Suppressor macrophage treated with lipopolysaccharide for 1 hour (primary cell): ENCODE results near the gene RFNG.

Experiments used
- DNase-seq, 3 donors: peaks; one replicate each; pipeline ENCODE4 v3.0.0-alpha.2; 2020 to 2022

RFNG gene

DNA sequence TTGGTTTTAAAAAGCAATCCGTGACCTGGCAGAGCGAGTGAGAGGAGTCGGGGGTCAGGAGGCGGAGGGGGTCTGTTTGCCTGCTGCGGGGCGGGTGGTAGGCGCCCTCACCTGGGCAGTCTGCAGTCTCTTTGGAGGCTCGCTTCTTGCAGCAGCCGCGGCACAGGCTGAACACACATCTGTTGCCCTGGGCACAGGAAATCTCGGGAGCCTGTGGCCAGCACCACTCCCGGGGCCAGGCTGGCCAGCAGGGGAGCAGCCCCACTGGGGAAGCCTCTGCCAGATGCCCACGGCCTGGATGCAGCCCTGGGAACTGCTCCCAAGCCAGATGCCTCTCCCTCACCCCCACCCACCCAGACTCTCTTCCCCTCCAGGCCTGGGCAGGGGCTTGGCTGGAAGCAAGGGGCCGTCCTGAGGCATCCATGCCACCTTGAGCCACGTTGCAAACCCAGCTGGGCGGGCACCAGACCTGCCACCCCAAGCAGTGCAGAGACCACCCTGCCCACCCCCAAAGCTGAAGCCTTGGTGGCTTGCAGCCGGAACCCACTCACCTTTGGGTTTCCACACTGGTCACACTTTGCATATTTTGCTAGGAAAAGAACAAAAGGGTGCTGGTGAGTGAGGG is 6.7 kb upstream of the RFNG start:
- DNase-seq, result no peak

DNA sequence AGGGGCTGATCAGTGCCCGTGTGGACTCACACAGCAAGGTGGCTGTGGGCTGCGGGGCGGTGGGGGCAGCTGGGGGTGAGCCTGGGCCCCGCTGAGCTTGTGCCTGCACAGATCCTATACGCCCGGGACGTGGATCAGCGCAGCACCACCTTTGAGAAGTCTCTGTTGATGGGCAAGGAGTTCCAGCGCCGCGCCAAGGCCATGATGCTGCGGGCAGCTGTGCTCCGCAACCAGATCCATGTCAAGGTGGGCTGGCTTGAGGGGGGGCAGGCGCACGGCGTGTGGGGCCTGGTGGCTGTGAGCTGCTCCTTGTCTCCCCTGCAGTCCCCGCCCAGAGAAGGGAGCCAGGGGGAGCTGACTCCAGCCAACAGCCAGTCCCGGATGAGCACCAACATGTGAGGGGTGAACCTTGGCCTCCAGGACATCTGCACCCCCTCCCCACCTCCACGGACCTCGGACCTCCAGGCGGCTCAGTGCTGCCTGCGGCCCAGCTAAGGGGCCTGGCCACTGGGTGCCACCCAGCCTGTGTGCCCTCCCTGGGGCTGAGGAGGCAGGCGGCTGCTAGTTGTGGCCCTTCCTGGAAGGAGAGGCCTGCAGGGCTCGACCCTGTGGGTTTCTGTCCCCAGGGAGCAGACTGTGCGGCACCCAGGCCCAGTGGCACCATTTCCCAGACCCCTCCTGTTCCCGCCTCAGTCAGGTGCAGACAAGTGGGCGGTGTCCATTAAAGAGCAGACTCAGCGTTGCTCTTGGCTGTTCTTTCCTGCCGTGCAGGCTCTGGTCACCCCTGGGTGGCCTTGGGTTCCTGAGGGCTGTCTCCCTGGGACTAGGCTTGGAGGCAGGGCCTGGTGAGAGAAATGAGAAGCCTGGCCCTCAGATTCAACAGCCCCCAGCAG is 5.4 kb upstream of the RFNG start:
- no peak for DNase-seq

DNA sequence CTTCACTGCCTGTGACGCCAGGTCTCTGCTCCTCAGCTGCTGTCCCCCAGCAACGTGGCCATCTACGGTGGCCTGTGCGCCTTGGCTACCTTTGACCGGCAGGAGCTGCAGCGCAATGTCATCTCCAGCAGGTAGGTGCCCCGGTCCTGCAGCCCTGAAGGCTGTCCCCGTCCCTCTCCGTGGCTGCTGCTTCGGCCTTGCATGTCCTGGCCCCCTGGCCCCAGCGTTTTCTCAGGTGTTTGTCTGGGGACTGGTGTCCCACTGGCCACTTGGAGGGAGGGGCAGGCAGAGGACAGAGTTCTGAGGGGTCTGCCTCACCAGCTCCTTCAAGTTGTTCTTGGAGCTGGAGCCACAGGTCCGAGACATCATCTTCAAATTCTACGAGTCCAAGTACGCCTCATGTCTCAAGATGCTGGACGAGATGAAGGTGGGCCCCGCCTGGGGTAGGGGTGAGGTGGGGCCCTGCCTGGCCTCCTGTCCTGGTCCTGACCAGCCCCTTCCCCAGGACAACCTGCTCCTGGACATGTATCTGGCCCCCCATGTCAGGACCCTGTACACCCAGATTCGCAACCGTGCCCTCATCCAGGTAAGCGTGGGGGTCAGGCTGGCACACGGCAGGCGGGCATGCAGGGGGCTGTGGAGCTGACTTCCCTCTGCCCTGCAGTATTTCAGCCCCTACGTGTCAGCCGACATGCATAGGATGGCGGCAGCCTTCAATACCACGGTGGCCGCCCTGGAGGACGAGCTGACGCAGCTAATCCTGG is 4.5 kb upstream of the RFNG start:
- no peak for DNase-seq

DNA sequence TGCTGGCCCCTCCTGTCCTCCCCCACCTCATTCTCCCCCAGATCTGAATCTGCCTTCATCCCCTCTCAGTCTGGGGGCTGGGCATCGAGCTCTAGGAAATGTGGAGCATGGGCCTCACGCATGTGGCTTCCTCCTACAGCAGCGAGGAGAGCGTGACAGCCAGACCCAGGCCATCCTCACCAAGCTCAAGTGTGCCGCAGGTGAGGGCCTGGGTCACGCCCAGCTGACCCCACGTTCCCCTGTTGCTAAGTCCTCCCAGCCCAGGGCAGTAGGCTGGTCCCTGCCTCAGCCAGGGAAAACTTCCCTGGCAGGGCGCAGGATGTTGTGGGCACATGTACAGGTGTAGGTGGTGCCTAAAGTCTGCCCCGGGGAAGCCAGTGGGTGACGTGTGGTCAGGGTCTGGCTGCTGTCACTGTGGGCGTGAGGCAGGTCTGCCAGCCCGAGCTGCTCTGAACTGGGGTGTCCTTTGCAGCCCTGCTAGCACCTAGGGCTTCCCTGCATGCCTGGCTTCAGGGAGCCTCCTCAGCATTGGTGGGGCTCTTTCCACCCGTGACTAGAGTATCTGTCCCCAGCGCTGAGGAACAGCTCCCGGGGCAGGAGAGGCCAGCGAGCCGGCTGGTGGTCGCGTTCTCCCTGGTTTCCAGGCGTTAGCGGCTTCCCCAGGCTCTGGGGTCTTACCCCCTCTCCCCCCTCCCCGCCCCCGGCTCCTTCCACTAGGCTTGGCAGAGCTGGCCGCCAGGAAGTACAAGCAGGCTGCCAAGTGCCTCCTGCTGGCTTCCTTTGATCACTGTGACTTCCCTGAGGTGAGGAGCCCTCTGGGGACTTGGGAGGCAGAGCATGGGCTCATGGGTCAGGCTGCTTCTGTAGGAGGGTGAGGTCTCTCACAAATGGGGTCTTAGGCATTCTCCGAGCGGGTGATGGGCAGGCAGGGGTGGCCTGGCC is 3.7 kb upstream of the RFNG start:
- no peak for DNase-seq

DNA sequence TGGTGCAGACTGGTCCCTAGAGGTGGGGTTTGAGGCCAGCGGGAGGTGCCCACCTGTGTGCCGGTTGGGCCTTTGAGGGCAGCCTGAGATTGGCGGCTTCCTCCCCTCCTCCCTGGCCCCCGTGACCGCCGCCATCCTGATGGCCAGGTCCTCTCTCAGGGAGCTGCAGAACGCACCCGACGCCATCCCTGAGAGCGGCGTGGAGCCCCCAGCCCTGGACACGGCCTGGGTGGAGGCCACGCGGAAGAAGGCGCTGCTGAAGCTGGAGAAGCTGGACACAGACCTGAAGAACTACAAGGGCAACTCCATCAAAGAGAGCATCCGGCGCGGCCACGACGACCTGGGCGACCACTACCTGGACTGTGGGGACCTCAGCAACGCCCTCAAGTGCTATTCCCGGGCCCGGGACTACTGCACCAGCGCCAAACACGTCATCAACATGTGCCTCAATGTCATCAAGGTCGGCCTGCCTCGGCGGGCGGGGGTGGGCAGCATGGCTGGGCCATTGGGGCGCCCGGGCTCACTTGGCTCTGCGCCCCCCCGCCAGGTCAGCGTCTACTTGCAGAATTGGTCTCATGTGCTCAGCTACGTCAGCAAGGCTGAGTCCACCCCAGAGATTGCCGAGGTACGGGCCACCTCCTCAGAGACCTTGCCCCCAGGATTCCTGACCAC is 2.9 kb upstream of the RFNG start:
- no peak for DNase-seq

DNA sequence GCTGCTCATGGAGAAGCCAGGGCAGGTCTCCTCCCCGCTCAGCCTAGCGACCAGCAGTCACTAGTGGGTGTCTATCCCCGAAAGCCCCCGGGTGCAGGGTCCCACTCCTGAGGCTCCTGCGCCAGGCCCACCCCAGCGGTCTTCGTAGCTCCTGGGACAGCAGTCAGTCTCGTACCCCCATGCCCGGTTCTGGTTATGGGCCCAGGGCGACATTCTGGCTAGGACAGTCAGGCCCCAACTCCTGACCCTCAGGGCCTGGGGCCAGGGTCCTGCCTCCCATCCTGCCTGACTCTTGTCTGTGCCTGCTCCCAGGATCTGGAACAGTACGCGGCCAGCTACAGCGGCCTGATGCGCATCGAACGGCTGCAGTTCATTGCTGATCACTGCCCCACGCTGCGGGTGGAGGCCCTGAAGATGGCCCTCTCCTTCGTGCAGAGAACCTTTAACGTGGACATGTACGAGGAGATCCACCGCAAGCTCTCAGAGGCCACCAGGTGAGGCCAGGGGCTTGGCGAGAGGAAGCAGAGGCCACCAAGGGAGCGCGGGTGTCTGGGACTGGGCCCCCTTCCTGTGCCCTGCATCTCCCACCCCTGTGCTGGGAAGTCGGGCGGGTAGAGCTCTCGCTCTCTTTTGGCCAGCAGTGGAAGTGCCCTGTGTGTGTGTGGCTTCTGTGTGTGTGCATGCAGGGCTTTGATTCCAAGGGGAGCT is 2.1 kb upstream of the RFNG start:
- no peak for DNase-seq

DNA sequence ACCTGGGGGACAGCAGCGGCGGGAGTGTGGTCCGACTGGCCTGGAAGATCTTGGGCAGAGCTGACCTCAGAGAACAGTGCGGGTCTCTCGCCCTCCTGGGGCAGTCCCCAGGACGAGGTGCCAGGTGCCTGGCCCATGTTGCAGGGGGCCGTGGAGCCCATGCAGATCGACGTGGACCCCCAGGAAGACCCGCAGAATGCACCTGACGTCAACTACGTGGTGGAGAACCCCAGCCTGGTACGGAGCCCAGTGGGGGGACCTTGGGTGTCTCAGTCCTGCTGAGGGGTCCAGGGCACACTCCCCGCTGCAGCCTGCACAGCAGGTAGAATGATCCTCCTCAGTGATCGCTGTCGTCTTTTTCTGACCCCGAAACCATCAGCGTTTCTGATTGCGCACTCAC is 1.5 kb upstream of the RFNG start:
- no peak for DNase-seq

DNA sequence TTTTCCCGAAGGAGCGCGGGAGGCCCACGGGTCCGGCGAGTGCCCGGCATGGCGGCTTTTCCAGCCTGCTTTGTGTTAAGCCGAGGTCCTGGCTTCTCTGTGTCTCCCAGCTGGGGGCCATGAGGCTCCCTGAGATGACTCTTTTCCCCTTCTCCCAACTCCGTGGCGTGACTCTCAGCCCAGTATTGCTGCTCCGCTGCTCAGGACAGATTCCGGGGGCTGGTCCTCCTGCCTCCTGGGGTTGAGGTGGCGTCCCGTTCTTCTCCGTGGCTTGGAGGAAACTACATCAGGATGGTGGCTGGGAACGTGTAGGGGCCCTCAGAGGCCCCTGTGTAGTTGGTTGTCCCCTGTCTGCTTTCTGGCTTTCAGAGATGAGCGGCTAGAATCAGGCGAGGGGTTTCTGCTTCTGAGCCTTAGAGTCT is 1.0 kb upstream of the RFNG start:
- DNase-seq, result no peak

DNA sequence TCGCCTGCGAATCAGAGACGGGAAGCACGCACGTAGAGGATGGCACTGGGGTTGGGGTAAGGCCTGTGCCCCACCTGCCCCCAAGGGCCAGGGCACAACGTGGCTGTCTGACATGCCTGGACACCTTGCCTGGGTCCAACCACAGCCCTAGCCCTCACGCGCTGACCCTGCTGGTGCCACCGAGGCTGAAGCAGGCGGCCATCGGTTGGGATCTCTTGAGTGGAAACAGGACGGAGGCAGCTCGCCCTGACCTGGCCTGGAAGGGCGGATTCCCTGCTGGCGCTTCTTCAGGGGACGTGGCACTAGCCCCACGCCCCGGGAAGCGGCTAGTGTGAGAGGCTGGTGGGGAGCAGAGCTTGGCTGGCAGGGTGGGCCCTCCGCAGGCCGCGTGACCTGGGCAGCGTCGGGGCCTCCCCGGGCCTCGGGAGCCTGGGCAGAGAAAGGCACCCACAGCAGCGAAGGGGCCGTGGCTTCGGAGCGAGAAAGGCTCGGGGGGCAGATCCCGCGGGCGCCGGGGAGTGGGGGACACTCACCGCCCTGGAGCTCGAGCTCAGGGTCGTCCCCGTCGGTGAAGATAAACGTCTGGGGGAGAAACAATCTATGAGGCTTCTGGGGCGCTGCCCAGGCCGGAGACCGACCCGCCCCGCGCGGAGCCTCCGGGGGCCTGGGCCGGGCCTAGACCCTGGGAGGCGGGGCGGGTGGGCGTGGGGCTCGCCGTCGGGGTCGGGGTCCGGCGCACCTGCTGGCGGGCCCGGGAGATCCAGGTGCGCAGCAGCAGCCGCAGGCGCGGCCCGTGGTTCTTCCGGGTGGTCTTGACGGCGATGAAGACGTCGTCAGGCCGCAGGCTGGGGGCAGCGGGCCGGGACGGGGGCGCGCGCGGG is 610 bp downstream of the RFNG start:
- DNase-seq, result no peak

DNA sequence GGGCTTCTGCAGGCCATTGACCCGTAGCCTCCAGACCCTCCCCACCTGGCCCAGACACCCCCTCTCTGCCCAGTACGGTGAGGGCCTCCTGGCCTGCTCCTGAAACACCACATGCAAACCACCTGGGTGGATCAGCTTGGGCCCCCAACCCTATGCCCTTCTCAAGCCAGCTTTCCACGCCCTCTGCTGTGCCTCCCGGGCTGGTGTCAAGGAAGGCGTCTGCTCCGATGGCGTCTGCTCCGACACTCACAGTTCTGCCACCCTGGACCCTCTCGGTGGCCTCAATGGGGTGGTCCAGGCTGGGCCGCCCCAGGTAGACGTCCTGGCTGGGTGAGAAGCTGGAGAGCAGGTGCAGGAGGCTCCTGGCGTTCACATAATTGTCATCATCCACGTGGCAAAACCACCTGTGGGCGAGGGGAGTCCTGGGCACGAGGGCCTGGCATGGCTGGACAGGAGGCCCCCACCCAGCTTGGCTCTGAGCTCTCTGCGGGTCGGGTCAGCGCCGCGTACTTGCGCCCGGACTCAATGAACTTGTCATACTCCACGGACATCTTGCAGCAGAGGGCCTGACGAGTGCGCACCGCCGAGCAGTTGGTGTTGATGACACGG is 1.4 kb downstream of the RFNG start:
- no peak for DNase-seq

DNA sequence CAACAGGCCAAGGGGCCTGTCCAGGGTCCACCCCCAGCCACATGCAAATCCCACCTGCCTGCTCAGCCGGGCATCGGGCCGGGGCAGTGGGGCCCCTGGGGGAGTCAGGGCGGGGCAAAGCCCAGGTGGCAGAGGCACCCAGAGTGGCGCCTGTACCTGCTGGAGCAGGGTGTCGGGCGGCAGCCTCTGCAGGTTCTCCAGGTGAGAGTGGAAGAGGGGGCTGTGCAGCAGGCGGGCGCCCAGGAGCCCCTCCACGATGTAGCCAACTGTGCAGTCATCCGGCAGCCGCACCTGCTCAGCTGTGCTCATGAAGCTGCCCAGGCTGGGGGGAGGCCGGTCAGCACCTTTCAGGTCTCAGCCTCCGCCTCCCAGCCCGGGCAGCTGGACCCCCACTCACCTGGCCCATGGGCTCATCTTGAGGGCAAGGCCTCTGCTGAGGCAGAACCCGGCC is 2.1 kb downstream of the RFNG start:
- DNase-seq, result no peak

DNA sequence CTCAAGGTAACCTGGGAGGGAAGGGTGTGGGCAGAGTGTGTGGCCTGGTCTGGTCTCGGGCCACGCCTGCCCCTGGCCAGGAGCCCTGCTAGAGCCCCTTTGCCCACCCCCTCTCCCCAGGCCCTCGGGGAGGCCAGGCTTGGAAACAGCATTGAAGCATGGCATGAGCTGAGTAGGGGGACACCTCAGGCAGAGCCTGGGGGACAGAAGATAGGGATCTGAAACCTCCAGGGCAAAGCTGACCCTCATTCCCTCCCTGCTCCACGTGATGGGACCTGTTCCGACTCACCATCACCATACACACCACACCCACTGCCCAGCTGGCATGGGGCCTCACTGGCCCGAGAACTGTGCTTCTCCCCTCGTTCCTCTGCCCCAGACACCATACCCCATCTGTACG is 2.5 kb downstream of the RFNG start:
- DNase-seq, result no peak

DNA sequence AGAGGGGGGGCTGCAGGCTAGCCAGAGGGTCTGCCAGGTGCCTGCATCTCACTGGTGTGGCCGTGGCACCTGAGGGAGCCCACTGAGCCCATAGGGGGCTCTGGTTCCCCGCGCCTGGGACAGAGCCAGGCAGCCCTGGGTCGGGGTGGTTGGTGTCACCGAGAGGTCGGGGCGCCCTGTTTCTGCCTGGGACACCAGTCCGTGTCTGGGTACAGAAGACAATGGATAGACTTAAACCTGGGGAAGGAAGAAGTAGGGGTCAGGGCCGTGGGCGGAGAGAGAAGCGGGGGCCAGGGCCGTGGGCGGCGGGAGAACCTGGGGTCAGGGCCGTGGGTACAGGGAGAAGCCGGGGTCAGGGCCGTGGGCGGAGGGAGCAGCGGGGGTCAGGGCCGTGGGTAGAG is 3.0 kb downstream of the RFNG start:
- DNase-seq, result no peak

DNA sequence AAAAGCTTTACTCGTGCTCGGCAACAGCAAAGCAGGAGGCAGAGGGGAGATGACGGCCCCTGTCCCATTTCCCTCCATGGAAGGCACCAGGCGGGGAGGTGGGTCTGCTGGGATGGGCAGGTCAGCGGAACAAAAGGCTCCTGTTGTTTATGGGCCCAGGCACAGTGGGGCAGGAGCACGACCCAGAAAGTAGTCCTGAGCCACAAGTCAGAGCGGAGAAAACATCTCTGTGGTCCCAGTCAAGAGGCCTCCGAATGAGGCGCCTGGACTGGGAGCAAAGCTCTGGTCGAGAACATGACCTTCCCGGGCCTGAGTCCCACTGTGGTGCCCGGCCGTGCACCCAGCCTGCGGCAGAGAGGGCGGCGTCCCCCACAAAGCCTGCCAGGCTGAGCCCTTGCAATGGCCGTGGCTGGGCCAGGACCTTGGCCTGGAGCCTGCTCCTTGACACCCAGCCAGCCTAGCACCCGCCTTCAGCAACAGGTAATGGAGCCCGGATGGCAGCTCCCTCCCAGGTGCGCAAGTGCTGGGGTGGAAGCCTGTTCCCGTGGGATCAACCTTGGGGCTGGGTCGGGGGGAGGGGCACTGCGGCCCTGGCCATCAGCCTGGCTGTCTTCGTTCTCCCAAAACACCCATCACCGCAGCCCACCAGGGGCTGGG is 3.6 kb downstream of the RFNG start:
- no peak for DNase-seq

DNA sequence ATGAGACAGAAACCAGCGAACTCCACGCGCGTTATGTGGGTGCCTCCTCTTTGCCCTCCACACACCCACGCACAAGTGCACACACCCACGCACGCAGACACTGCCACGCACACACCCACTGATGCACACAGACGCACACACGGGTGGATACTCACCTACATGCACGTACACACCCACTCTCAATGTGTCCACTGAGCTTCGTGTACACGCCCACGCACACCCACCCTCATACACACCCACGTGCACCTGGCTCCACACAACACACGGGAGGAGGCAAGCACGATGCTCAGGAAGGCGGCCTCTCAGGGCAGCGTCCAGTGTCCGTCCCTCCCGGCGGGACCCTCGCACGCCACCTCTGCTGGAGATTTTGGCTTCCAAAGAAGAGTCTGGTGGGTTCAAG is 4.2 kb downstream of the RFNG start:
- DNase-seq, result no peak

DNA sequence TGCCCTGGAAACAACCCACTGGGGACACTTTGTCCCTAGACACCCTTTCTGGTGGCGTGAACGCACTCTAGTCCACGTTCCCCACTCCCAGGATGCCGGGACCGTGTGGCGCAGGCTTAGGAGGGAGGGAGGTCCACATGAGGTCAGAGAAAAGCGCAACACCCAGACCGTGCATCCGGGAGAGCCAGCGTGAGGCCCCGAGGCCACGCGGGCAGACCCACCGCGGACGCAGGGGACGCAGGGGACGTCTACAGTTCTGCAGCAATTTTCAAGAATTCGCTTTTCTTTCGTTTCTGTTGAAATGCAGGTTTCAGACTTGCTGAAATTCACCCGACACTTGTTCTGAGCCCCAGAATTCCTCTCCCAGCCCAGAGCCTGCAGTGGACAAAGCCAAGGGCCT is 4.7 kb downstream of the RFNG start:
- no peak for DNase-seq

DNA sequence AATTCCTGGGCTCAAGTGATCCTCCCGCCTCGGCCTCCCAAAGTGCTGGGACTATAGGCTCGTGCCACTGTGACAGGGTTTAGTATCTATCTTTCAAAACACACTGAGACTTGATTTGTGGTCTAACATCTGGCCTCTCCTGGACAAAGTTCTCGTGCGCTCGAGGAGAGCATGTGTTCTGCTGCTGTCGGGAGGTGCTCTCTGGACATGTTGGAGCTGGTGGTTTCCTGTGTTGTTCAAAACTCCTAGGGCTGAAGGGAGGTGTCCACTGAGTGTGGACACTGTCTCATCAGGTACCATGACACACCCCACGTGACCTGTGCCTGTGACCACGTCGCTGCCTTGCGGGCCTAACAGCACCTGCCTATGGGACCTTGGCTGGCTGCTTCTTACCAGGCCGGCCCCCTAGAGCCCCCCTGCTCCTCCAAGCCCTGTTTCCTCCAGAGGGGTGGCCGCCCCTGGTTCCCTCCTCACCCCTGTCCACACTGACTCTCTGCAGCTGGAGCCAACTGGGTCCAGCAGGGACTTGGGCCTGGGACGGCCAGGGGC is 5.6 kb downstream of the RFNG start:
- no peak for DNase-seq

DNA sequence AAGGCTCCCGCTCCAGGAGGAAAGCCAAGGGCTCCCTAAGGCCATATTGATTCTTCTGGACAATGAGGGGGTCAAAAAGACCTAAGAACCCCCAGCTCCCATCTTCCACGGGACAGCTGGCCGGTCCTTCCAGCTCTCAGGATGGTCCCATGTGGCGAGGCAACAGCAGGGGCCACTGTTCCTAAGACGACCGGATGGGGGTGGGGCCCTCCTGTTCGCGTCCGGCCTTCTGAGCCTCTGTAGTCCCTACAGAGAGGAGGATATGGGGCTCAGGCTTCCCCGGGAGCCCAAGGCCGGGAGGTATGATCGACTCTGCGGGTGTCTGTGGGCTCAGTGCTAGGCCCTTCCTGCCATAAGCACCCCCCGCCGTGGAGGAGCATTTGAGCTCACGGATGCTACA is 8.1 kb downstream of the RFNG start:
- no peak for DNase-seq

DNA sequence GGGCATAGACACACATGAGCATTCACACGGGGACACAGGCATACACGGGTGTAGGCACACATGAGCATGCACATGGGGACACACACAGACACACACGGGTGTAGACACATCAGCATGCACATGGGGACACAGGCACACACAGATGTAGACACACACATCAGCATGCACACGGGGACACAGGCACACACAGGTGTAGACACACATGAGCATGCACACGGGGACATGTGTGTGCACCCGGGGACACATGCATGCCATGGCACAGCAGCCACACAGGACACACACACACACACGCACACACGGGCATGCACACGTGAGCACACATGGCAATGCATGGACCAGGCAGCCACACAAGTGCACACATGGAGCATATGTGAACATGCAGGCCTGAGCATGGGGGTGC is 9.0 kb downstream of the RFNG start:
- DNase-seq, result no peak
